ENCODE measurements around the gene LIMA1. TPM values are rescaled to one million over a fixed set of nuclear protein-coding genes. Genes with fewer than 3 reads are reported as not detected.

Gene LIMA1
- total RNA-seq, 1 donor from 2014 or later, result 115 TPM

GRCh38 chr12:50190859-50191258 lies 92.5 kb downstream of the LIMA1 start:
- H3K4me1 Mint-ChIP-seq, result peaks cover 51% of the 10 kb centered on the region
- H3K36me3 Mint-ChIP-seq, result no peaks in the 10 kb centered on the region
- no peaks in the 10 kb centered on the region for H3K9me3 Mint-ChIP-seq
- no peak for TF ChIP-seq CTCF (IDR thresholded peaks at IDR 0.05; ENCODE audit: unreplicated experiment)
- DNase-seq (ENCODE audit: low spot score in 2 of 2, unreplicated experiment in 2 of 2), result no peak
- no peaks in the 10 kb centered on the region for H3K27me3 Mint-ChIP-seq (ENCODE audit: low read depth)
- H3K4me3 Mint-ChIP-seq, result no peak overlapping the region
- H3K27ac Mint-ChIP-seq, result no peak overlapping the region

DNA sequence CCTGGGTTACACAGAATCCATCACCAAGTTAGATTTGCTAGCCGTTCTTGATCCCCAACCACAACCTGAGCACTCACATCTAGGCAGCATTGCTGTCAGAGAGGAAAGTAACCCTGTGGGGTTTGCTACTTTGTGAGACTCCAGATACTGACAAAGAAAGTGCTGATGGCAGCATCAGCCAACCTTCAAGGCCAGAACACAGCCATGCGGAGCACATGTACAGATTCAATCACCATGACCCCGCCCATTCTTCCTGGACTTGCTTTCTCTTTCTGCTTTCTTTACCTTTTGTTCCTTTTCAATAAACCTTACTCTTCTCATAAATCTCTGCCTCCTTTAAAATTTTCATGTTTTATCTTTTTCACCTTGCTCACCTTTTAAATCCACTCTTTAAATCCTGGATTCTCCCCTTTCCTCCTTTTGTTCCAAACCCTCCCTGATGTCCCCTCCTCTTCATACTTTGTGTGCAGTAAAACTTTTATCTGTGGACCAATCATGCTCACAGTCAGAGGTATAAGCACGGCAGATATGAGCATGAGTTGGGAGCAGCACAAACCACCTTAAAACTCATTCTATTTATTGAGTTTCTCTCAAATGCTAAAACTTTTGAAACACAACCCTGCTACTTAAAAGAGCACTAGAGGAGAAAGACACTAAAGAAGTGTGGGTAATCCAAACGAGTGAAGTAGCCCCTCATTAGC lies 94.3 kb downstream of the LIMA1 start:
- Mint-ChIP-seq H3K9me3 (no peaks in the 10 kb centered on the region), H3K27me3 (ENCODE audit: low read depth) (no peaks in the 10 kb centered on the region), H3K27ac (peak overlapping the region; percentile 91), H3K4me1 (peaks cover 57% of the 10 kb centered on the region), H3K4me3 (no peak overlapping the region), H3K36me3 (peaks cover 2% of the 10 kb centered on the region)
- TF ChIP-seq CTCF (IDR thresholded peaks at IDR 0.05; ENCODE audit: unreplicated experiment), result no peak
- DNase-seq (ENCODE audit: low spot score in 2 of 2, unreplicated experiment in 2 of 2), result no peak

- TF ChIP-seq CTCF (IDR thresholded peaks at IDR 0.05; ENCODE audit: unreplicated experiment), result no peak
- Mint-ChIP-seq H3K27me3 (ENCODE audit: low read depth) (no peaks in the 10 kb centered on the region), H3K9me3 (no peaks in the 10 kb centered on the region), H3K36me3 (peaks cover 2% of the 10 kb centered on the region), H3K4me1 (peaks cover 57% of the 10 kb centered on the region), H3K4me3 (no peak overlapping the region), H3K27ac (peak overlapping the region; percentile 91)
- no peak for DNase-seq (ENCODE audit: low spot score in 2 of 2, unreplicated experiment in 2 of 2)
These were observed 95.0 kb downstream of the LIMA1 start for GRCh38 chr12:50188241-50188781.

GRCh38 chr12:50187084-50187900 lies 96.0 kb downstream of the LIMA1 start:
- H3K27ac Mint-ChIP-seq, result peak overlapping the region; percentile 91
- no peak for TF ChIP-seq CTCF (IDR thresholded peaks at IDR 0.05; ENCODE audit: unreplicated experiment)
- no peak overlapping the region for H3K4me3 Mint-ChIP-seq
- no peak for DNase-seq (ENCODE audit: low spot score in 2 of 2, unreplicated experiment in 2 of 2)
- H3K27me3 Mint-ChIP-seq (ENCODE audit: low read depth), result no peaks in the 10 kb centered on the region
- H3K36me3 Mint-ChIP-seq, result peaks cover 2% of the 10 kb centered on the region
- peaks cover 55% of the 10 kb centered on the region for H3K4me1 Mint-ChIP-seq
- no peaks in the 10 kb centered on the region for H3K9me3 Mint-ChIP-seq

- H3K36me3 Mint-ChIP-seq, result peaks cover 2% of the 10 kb centered on the region
- H3K27me3 Mint-ChIP-seq (ENCODE audit: low read depth), result no peaks in the 10 kb centered on the region
- peaks cover 58% of the 10 kb centered on the region for H3K4me1 Mint-ChIP-seq
- H3K4me3 Mint-ChIP-seq, result no peak overlapping the region
- no peaks in the 10 kb centered on the region for H3K9me3 Mint-ChIP-seq
- peak overlapping the region; percentile 91 for H3K27ac Mint-ChIP-seq
- no peak for DNase-seq (ENCODE audit: low spot score in 2 of 2, unreplicated experiment in 2 of 2)
- TF ChIP-seq CTCF (IDR thresholded peaks at IDR 0.05; ENCODE audit: unreplicated experiment), result no peak
These were observed 96.6 kb downstream of the LIMA1 start for GRCh38 chr12:50186681-50187080.

Measured in mesothelial cell of epicardium (in vitro differentiated cells).